Suprapubic skin (tissue), 4 donors: Measurements from ENCODE around the gene PON3.

Experiments used
- EP300 ChIP-seq: sonication (generic); formaldehyde crosslinking; IDR thresholded peaks from one replicate; pipeline ENCODE4 v1.6.1; 2017; ENCODE audit warnings: antibody characterized with exemption
- POLR2A ChIP-seq, 2 donors: fragments of 450-650 bp; IDR thresholded peaks; one replicate each; pipeline ENCODE4 v1.6.1; 2017; ENCODE audit warnings: antibody characterized with exemption in 2 of 2, mild to moderate bottlenecking in 2 of 2, moderate library complexity in 2 of 2
- POLR2AphosphoS5 ChIP-seq, 3 donors: sonication (generic); formaldehyde crosslinking; IDR thresholded peaks; one replicate each; pipeline ENCODE4 v1.6.1; 2017; ENCODE audit warnings: antibody characterized with exemption in 3 of 3
- TF ChIP-seq, protein P1 (sequence below), 2 donors: fragments of 200-600 bp in 1 of 2; fragments of 450-650 bp in 1 of 2; sonication (generic) in 1 of 2; IDR thresholded peaks; one replicate each; pipeline ENCODE4 v1.5.1; 2016 to 2019; ENCODE audit warnings: antibody characterized with exemption in 2 of 2, mild to moderate bottlenecking in 1 of 2, moderate library complexity in 1 of 2

DNA sequence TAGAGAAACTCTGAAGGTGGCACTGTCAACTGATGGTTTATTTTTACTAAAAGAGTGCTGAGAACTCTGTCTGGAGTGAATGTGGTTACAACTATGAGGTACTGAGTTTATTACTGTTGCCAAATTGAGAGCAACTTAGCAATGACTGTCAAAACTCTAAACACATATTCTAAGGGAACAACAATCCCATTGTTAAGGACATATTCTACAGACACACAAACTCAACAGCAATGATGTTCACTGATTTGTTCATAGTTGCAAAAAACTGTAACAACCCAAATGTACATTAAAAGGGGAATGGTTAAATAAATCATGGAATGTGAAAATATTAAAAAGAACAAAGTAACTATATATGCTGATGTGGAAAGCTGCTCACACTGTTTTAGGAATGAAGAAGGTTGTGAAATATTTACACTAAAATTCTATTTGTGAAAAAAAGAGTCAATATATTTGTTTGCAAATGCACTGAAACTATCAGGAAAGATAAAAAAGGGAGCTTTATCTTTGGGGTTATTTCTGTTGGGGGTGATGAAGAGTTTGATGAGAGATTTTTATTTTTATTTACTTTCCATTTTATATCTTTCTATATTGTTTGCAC lies 25.8 kb upstream of the PON3 start:
- no peak for TF ChIP-seq EP300
- TF ChIP-seq, protein P1, sequence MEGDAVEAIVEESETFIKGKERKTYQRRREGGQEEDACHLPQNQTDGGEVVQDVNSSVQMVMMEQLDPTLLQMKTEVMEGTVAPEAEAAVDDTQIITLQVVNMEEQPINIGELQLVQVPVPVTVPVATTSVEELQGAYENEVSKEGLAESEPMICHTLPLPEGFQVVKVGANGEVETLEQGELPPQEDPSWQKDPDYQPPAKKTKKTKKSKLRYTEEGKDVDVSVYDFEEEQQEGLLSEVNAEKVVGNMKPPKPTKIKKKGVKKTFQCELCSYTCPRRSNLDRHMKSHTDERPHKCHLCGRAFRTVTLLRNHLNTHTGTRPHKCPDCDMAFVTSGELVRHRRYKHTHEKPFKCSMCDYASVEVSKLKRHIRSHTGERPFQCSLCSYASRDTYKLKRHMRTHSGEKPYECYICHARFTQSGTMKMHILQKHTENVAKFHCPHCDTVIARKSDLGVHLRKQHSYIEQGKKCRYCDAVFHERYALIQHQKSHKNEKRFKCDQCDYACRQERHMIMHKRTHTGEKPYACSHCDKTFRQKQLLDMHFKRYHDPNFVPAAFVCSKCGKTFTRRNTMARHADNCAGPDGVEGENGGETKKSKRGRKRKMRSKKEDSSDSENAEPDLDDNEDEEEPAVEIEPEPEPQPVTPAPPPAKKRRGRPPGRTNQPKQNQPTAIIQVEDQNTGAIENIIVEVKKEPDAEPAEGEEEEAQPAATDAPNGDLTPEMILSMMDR (IDR thresholded peaks at IDR 0.05), result no peak
- TF ChIP-seq POLR2AphosphoS5 (IDR thresholded peaks at IDR 0.05), result no peak
- TF ChIP-seq POLR2A (IDR thresholded peaks at IDR 0.05), result no peak
